GM12865 (cell line): ENCODE data around the gene MNAT1.

ENCODE experiments used
- DNase-seq: peaks from one replicate; pipeline ENCODE4 v3.0.0; 2010; ENCODE audit warnings: low read depth
- H3K4me3 ChIP-seq: 2 replicates; pipeline ENCODE4 v1.5.1; 2011; ENCODE audit warnings: mild to moderate bottlenecking, low read depth, low read length, control low read depth
- TF ChIP-seq, protein P1 (sequence below): IDR thresholded peaks from 2 replicates; pipeline ENCODE4 v1.5.1; 2011; ENCODE audit warnings: low read length, control low read depth, low read depth, inconsistent platforms; ENCODE audit not compliant: insufficient read depth; ENCODE audit errors: missing control alignments

MNAT1 gene

DNA sequence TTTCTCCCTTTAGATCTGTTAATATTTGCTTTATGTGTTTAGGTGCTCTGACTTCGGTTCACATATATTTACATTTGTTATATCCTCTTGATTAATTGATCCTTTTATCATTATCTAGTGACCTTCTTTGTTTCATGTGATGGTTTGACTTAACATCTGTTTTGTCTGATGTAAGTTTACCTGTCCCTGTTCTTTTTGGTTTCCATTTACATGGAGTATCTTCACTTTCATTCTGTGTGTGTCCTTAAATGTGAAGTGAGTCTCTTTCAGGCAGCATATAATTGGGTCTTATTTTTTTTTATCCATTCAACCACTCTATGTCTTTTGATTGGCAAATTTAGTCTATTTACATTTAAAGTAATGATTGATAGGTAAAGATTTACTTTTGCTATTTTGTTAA is 222.1 kb downstream of the MNAT1 start:
- TF ChIP-seq, protein P1, sequence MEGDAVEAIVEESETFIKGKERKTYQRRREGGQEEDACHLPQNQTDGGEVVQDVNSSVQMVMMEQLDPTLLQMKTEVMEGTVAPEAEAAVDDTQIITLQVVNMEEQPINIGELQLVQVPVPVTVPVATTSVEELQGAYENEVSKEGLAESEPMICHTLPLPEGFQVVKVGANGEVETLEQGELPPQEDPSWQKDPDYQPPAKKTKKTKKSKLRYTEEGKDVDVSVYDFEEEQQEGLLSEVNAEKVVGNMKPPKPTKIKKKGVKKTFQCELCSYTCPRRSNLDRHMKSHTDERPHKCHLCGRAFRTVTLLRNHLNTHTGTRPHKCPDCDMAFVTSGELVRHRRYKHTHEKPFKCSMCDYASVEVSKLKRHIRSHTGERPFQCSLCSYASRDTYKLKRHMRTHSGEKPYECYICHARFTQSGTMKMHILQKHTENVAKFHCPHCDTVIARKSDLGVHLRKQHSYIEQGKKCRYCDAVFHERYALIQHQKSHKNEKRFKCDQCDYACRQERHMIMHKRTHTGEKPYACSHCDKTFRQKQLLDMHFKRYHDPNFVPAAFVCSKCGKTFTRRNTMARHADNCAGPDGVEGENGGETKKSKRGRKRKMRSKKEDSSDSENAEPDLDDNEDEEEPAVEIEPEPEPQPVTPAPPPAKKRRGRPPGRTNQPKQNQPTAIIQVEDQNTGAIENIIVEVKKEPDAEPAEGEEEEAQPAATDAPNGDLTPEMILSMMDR = no peak
- H3K4me3 ChIP-seq = no peak overlapping the region
- no peak for DNase-seq

DNA sequence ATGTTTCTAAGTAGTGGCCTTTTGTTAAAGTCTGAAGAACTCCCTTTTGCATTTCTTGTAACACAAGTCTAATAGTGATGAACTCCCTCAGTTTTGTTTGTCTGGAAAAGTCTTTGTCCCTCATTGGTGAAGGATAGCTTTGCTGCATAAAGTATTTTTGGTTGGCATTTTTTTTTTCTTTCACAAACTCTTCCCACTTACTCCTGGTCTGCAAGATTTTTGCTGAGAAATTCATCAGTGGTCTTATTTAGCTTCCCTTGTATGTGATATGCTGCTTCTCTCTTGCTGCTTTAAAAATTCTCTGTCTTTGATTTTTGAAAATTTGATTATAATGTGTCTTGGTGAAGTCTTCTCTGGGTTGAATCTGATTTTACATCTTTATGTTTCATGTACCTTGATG is 223.6 kb downstream of the MNAT1 start:
- TF ChIP-seq, protein P1 = no peak
- H3K4me3 ChIP-seq = no peak overlapping the region
- DNase-seq = no peak

DNA sequence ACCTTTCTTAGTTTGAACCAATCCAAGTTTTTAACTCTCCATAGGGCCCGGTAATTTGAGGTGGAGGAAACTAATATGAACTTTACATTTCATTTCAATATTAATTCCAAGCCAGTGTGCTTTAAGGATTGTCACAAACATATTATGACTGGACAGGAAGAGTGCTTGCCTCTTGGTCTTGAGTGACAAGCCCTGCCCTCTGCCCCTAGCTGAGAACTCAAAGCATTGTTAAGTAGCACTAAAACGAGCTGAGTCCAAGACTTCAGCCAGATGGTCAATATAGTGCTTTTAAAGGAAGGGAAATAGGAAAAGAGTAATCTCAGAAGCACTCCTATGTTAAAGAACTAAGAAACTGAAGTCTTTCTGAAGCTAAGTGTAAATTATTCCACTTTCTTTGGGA is 229.2 kb downstream of the MNAT1 start:
- no peak overlapping the region for H3K4me3 ChIP-seq
- TF ChIP-seq, protein P1 = no peak

DNA sequence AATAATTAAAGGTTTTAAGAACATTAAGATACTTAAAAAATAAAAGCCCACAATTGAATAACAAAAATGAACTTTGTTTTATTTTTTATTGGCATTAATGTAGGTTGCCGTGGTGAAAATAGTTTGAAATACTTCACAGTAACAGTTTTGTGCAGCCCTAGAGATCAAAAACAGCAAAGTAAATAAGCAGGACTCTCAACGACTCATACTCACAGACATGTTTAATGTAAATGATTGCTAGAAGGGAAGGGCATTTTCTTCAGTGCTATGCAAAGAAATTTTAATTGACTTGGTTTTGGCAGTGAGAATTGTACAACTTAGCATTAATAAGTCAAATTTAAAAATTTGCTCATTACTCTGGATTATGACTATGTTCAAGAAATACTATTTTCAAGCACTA is 230.3 kb downstream of the MNAT1 start:
- TF ChIP-seq, protein P1 = no peak
- DNase-seq = no peak
- H3K4me3 ChIP-seq = no peak overlapping the region

More for the DNA sequence above, 229.2 kb downstream of the MNAT1 start:
- no peak for DNase-seq

DNA sequence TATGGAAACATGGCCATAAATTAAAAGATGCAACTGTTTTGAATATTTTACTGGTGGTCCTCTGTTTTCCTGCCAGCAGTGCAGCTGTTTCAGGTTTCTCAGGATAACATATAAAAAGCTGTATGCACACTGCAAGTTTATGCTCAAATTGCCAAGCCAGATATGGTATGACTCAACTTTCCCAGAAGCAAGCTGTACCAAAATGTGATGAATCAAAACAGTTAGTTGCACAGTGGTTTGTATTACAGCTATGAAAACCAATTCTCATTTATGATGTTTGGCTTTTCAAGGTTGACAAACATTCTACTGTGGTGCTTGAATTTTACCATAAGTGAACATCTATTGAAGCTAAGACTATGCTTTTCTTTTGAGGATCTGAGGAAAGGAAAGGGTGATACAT is 230.8 kb downstream of the MNAT1 start:
- TF ChIP-seq, protein P1 = no peak
- H3K4me3 ChIP-seq = no peak overlapping the region
- DNase-seq = no peak

DNA sequence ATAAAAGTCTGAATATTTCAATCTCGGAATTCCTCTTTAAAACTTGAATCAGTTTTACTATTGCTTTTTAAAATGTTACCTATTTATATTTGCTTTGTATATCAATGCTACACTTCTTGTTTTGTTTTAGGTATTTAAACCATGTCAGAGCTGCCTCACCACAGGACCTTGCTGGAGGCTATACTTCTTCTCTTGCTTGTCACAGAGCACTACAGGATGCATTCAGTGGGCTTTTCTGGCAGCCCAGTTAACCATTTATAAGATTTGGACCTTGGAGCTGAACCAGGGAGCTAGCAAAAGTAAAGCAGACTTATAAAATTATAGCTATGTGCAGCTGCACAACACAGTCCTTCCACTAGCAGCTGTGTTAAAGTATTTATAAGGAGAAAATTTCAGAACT is 233.5 kb downstream of the MNAT1 start:
- TF ChIP-seq, protein P1 = no peak
- no peak for DNase-seq

DNA sequence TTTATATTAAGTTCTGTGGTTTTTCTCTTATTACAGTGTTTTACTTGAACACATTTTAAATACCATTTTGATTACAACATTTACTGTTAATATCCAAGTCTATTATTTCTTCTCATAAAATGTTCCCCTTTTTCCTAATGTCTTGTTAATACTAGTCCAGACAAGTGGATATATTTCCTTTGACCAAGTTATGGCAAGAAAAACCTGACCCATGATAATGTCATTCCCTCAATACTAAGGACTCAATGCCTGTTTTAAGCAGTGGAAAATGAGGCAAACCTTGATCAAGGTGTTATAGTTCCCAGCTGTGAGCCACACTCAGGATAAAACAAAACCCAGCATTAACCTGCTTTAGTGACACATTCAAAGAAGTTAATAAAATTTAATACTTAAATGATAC is 234.1 kb downstream of the MNAT1 start:
- DNase-seq = no peak
- TF ChIP-seq, protein P1 = no peak
- no peak overlapping the region for H3K4me3 ChIP-seq

More for the DNA sequence above, 233.5 kb downstream of the MNAT1 start:
- no peak overlapping the region for H3K4me3 ChIP-seq
